Keratinocyte (primary cell): ENCODE measurements around the gene BCAS3. TPM values are rescaled to one million over a fixed set of nuclear protein-coding genes. Genes with fewer than 3 reads are reported as not detected.

ENCODE experiments used
- DNase-seq: peaks from one replicate; pipeline ENCODE4 v3.0.0-alpha.2; 2011; ENCODE audit warnings: low read depth, missing footprints, low spot score
- FAIRE-seq: peaks from 2 replicates; lab custom pipeline; 2011; peaks lifted over from hg19 to GRCh38; lab: Jason Lieb, UNC
- H2AFZ ChIP-seq: 2 replicates; pipeline ENCODE4 v1.6.0; 2012; ENCODE audit warnings: low read length, control low read depth, inconsistent platforms; ENCODE audit not compliant: control insufficient read depth
- H3K27ac ChIP-seq: 2 replicates; pipeline ENCODE4 v1.5.1; 2011; ENCODE audit warnings: low read length; ENCODE audit not compliant: control insufficient read depth, insufficient read depth
- H3K27me3 ChIP-seq: 3 replicates; pipeline ENCODE4 v1.6.0; 2011; ENCODE audit warnings: low read length; ENCODE audit not compliant: control insufficient read depth, insufficient read depth; ENCODE audit errors: extremely low read depth
- H3K36me3 ChIP-seq, 2 experiments: 2 replicates in 1 of 2; 3 replicates in 1 of 2; pipeline ENCODE4 v1.5.1; 2011; ENCODE audit warnings: low read length in 2 of 2, mild to moderate bottlenecking in 1 of 2; ENCODE audit not compliant: control insufficient read depth in 2 of 2, insufficient read depth in 2 of 2; ENCODE audit errors: extremely low read depth in 1 of 2
- H3K4me1 ChIP-seq: 3 replicates; pipeline ENCODE4 v1.5.1; 2011; ENCODE audit warnings: low read length; ENCODE audit not compliant: control insufficient read depth, insufficient read depth; ENCODE audit errors: extremely low read depth
- H3K4me2 ChIP-seq: 3 replicates; pipeline ENCODE4 v1.6.0; 2011; ENCODE audit warnings: low read depth, low read length; ENCODE audit not compliant: control insufficient read depth, insufficient read depth; ENCODE audit errors: extremely low read depth
- H3K4me3 ChIP-seq, 3 experiments: fragments of 200-600 bp in 1 of 3; sonication (generic) in 1 of 3; 2 replicates in 2 of 3; 3 replicates in 1 of 3; pipeline ENCODE4 v1.5.1; 2011 to 2016; ENCODE audit warnings: low read length in 3 of 3, mild to moderate bottlenecking in 3 of 3, control low read depth in 2 of 3, inconsistent platforms in 1 of 3, low read depth in 1 of 3, mixed read lengths in 1 of 3, mixed run types in 1 of 3, moderate library complexity in 1 of 3; ENCODE audit not compliant: control insufficient read depth in 2 of 3, insufficient read depth in 2 of 3; ENCODE audit errors: extremely low read depth in 1 of 3
- H3K79me2 ChIP-seq: 2 replicates; pipeline ENCODE4 v1.6.0; 2012; ENCODE audit warnings: low read length; ENCODE audit not compliant: control insufficient read depth, insufficient read depth
- H3K9ac ChIP-seq: 3 replicates; pipeline ENCODE4 v1.6.0; 2011; ENCODE audit warnings: low read length; ENCODE audit not compliant: control insufficient read depth, insufficient read depth; ENCODE audit errors: extremely low read depth
- H3K9me1 ChIP-seq: 3 replicates; pipeline ENCODE4 v1.6.0; 2011; ENCODE audit warnings: low read length; ENCODE audit not compliant: control insufficient read depth, insufficient read depth; ENCODE audit errors: extremely low read depth
- H3K9me3 ChIP-seq: 2 replicates; pipeline ENCODE4 v1.5.1; 2012; ENCODE audit warnings: low read depth, low read length; ENCODE audit not compliant: control insufficient read depth
- H4K20me1 ChIP-seq: 3 replicates; pipeline ENCODE4 v1.6.0; 2011; ENCODE audit warnings: low read length; ENCODE audit not compliant: control insufficient read depth, insufficient read depth; ENCODE audit errors: extremely low read depth
- EZH2 ChIP-seq: IDR thresholded peaks from one replicate; pipeline ENCODE4 v1.6.1; 2012; ENCODE audit warnings: inconsistent platforms, mild to moderate bottlenecking, low read length, moderate library complexity
- dilution Hi-C: fragments of 300-500 bp; cut with MboI; formaldehyde crosslinking; loops from one replicate; pipeline ENCODE4 v1.7.0; 2020; ENCODE audit warnings: low sequenced_read_pairs; ENCODE audit not compliant: extremely low pct_ligation_motif_present
- polyA plus RNA-seq, 5 experiments: library from polyadenylated mRNA; depleted of rRNA in 3 of 5; stranded (reverse) in 3 of 5; stranded (forward) in 1 of 5; unstranded in 1 of 5; fragments of >200 nt; gene quantifications; 1 replicate in 1 of 5; 2 replicates in 3 of 5; 3 replicates in 1 of 5; pipeline versions ENCODE4 v1.2.1 to v1.2.3, GENCODE V29; 2011 to 2012; ENCODE audit warnings: missing spikeins in 2 of 5, low read depth in 1 of 5, low replicate concordance in 1 of 5
- TF ChIP-seq, protein P1 (sequence below), 3 experiments: IDR thresholded peaks in 1 of 3; conservative IDR thresholded peaks in 1 of 3; optimal IDR thresholded peaks in 1 of 3; 2 replicates in 2 of 3; 3 replicates in 1 of 3; pipeline versions ENCODE3 to v1.5.1; 2011; ENCODE audit warnings: low read length in 3 of 3, mild to moderate bottlenecking in 3 of 3, moderate library complexity in 2 of 3, control low read depth in 1 of 3, inconsistent platforms in 1 of 3; ENCODE audit not compliant: insufficient read depth in 2 of 3; ENCODE audit errors: extremely low read depth in 1 of 3

The BCAS3 gene
- polyA plus RNA-seq, 1 donor (not counting 4 experiments of a cell fraction or from before 2014, with no cell fraction given), result 11.8 TPM

GRCh38 chr17:61413661-61414126 lies 736.0 kb downstream of the BCAS3 start:
- Histone ChIP-seq H3K27me3 (peaks cover 16% of the 10 kb centered on the region), H3K36me3 (no peaks in the 10 kb centered on the region), H3K9me3 (no peaks in the 10 kb centered on the region), H3K9me1 (no peaks in the 10 kb centered on the region), H2AFZ (no peak overlapping the region), H3K4me3 (no peak overlapping the region), H3K4me2 (no peak overlapping the region), H3K79me2 (no peaks in the 10 kb centered on the region), H3K4me1 (no peaks in the 10 kb centered on the region), H4K20me1 (no peaks in the 10 kb centered on the region), H3K27ac (no peak overlapping the region), H3K9ac (no peak overlapping the region)
- TF ChIP-seq, protein P1, sequence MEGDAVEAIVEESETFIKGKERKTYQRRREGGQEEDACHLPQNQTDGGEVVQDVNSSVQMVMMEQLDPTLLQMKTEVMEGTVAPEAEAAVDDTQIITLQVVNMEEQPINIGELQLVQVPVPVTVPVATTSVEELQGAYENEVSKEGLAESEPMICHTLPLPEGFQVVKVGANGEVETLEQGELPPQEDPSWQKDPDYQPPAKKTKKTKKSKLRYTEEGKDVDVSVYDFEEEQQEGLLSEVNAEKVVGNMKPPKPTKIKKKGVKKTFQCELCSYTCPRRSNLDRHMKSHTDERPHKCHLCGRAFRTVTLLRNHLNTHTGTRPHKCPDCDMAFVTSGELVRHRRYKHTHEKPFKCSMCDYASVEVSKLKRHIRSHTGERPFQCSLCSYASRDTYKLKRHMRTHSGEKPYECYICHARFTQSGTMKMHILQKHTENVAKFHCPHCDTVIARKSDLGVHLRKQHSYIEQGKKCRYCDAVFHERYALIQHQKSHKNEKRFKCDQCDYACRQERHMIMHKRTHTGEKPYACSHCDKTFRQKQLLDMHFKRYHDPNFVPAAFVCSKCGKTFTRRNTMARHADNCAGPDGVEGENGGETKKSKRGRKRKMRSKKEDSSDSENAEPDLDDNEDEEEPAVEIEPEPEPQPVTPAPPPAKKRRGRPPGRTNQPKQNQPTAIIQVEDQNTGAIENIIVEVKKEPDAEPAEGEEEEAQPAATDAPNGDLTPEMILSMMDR (optimal IDR thresholded peaks at IDR 0.05 in 1 of 3, IDR thresholded peaks at IDR 0.05 in 1 of 3, conservative IDR thresholded peaks at IDR 0.05 in 1 of 3; ENCODE audit: extremely low read depth in 1 of 3, insufficient read depth in 2 of 3, low read length in 3 of 3), result no peak
- no peak for TF ChIP-seq EZH2
- dilution Hi-C loops, result no loop called here
- no peak for DNase-seq
- no peak for FAIRE-seq

DNA sequence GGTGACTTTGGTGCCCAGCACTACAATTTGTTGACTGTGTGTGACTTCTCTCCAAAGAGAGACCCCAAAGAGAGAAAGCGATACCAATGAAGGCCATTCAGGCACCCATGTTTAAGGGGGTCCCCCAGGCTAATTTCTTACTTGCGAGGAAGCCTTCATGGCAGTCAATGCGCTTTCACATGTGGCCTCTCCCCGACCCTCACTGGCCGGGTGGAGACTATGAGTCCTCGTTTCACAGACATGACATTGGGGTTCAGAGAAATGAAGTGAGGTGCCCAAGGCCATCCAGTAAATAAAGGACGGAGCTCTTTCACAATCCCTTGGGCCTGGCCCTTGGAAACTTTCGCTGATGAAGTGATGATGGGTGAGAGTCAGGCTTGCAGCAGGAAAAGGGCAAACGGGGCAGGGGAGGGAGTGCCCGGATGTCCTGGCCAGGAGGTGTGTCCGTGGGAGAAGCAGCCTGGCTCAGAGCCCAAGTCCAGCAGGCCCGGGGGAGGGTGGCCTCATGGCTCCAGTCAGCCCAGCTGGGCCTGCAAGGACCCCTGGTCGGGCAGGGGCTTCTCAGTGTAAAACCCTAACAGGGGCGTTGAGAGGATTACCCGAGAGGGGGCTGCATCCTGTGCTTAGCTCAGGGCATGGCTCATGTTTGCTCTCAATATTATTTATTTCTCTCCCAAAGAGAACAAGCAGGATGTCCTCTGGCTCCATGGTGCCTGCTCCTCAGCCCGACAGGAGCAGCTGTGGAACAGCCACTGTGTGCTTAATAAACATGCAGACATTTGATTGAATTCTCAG lies 736.7 kb downstream of the BCAS3 start:
- no peaks in the 10 kb centered on the region for H4K20me1 ChIP-seq
- FAIRE-seq, result no peak
- TF ChIP-seq, protein P1 (optimal IDR thresholded peaks at IDR 0.05 in 1 of 3, IDR thresholded peaks at IDR 0.05 in 1 of 3, conservative IDR thresholded peaks at IDR 0.05 in 1 of 3; ENCODE audit: extremely low read depth in 1 of 3, insufficient read depth in 2 of 3, low read length in 3 of 3), result no peak
- no peak for TF ChIP-seq EZH2
- no peak overlapping the region for H3K4me3 ChIP-seq
- no peaks in the 10 kb centered on the region for H3K9me1 ChIP-seq
- DNase-seq, result no peak
- no peaks in the 10 kb centered on the region for H3K4me1 ChIP-seq
- no peak overlapping the region for H3K4me2 ChIP-seq
- H3K79me2 ChIP-seq, result no peaks in the 10 kb centered on the region
- H3K36me3 ChIP-seq, result no peaks in the 10 kb centered on the region
- dilution Hi-C loops, result no loop called here
- H3K9ac ChIP-seq, result no peak overlapping the region
- no peak overlapping the region for H2AFZ ChIP-seq
- H3K27ac ChIP-seq, result no peak overlapping the region
- H3K9me3 ChIP-seq, result no peaks in the 10 kb centered on the region
- H3K27me3 ChIP-seq, result peaks cover 12% of the 10 kb centered on the region
